Nasal cavity respiratory epithelium epithelial cell of viscerocranial mucosa (primary cell): ENCODE data around the gene MYCBP2. TPM values are rescaled to one million over a fixed set of nuclear protein-coding genes. Genes with fewer than 3 reads are reported as not detected.

ENCODE experiments used
- total RNA-seq: library from RNA; depleted of rRNA; stranded (reverse); fragments of >200 nt; gene quantifications from 2 replicates; pipeline ENCODE4 v1.2.3, GENCODE V29; 2014

The MYCBP2 gene
- 68.4 and 122 TPM in 2 replicates for total RNA-seq

GRCh38 chr13:77326905-77327604 lies at the start of gene MYCBP2:
Gene MYCBP2, minus strand, starts transcription at chr13:77327094. Its CDS starts 319 bp downstream, at chr13:77326775.

GRCh38 chr13:77026861-77027621 lies 299.9 kb downstream of the MYCBP2 start, which contains the start of gene FBXL3:
Gene FBXL3, minus strand, starts transcription at chr13:77027159. Its CDS starts 5,299 bp downstream, at chr13:77021860.

Other genes starting within 250 kb of the MYCBP2 start
- 47.2 and 60.5 TPM in 2 replicates for gene SCEL, start 208.6 kb upstream of the MYCBP2 start, total RNA-seq